ENCODE data around the gene GPT2. TPM values are rescaled to one million over a fixed set of nuclear protein-coding genes. Genes with fewer than 3 reads are reported as not detected.

Gene GPT2
- total RNA-seq, 1 donor from 2014 or later, result 7.9 TPM

- DNase-seq (ENCODE audit: low spot score in 2 of 2), result no peak
- Histone ChIP-seq H3K9me3 (no peaks in the 10 kb centered on the region), H3K36me3 (no peaks in the 10 kb centered on the region), H3K4me3 (no peak overlapping the region), H3K27ac (no peak overlapping the region), H3K4me1 (no peaks in the 10 kb centered on the region), H3K27me3 (no peaks in the 10 kb centered on the region)
- no peak for TF ChIP-seq CTCF (IDR thresholded peaks at IDR 0.05)
- intact Hi-C loops (cut with DNase I), result no loop called here
Measured at GRCh38 chr16:46852130-46852529, 32.0 kb upstream of the GPT2 start.

DNA sequence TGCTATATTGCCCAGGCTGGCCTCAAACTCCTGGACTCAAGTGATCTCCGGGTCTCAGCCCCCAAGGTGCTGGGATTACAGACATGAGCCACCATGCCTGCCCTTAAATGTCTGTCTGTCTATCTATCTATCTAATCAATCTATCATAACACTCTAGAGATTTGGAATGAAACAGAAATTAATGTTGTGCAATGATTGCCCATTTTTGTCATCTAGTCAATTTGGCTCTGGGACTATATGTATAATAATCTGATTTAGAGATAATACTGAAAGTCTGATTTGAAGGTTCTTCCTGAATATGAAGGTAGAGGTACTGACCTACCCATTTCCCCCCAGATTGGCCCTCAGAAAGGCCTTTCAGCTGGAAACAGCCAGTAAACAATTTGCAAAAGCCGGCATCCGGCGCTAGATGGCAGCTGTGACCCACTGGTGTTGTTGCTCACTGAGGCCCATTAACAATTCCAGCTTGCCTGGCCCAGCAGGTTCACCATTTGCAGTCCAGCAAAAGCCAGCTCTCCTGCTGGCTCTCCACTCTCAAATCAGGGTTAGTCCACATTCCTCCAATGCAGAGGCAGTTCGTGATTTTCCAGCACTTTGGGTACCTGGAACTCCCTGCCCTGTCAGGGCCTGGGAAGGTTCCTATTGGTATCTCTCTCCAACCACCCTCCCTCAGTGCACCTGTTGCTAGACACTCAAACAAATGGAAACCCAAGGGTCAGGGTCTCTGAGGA, 30.3 kb upstream of the GPT2 start:
- no peaks in the 10 kb centered on the region for H3K36me3 ChIP-seq
- no peak overlapping the region for H3K4me3 ChIP-seq
- peak; percentile 55 to 87 (median 80) for TF ChIP-seq CTCF (IDR thresholded peaks at IDR 0.05)
- intact Hi-C loops (cut with DNase I), result loop anchor here (1.0 kb wide), 1 partner anchor 55 kb away; no protein-coding TSS in a partner anchor
- H3K27me3 ChIP-seq, result no peaks in the 10 kb centered on the region
- peaks cover 0 to 3% of the 10 kb centered on the region in 2 donors for H3K4me1 ChIP-seq
- H3K9me3 ChIP-seq, result no peaks in the 10 kb centered on the region
- no peak overlapping the region for H3K27ac ChIP-seq
- peak in 1 of 2 donors; percentile 73 for DNase-seq (ENCODE audit: low spot score in 2 of 2)

DNA sequence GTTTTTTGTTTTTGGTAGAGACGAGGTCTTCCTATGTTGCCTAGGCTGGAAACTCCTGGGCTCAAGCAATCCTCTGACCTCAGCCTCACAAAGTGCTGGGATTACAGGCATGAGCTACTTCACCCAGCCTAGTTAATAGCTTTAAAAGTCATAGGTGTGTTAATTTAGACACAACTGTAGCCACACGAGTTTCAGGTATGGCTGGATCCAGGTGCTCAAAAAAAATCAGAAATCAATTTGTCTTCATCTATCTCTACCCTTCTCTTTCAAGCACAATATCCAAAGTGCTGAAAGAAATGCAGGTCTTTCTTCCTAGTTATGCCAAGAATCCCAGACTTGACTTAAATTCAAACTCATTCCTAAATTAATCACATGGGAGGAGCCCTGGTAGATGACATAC, 29.3 kb upstream of the GPT2 start:
- H3K4me3 ChIP-seq, result no peak overlapping the region
- TF ChIP-seq CTCF (IDR thresholded peaks at IDR 0.05), result no peak
- no peak for DNase-seq (ENCODE audit: low spot score in 2 of 2)
- no peaks in the 10 kb centered on the region for H3K27me3 ChIP-seq
- H3K27ac ChIP-seq, result no peak overlapping the region
- intact Hi-C loops (cut with DNase I), result loop anchor here (1.0 kb wide), 1 partner anchor 54 kb away; no protein-coding TSS in a partner anchor
- peaks cover 0 to 3% of the 10 kb centered on the region in 2 donors for H3K4me1 ChIP-seq
- no peaks in the 10 kb centered on the region for H3K9me3 ChIP-seq
- H3K36me3 ChIP-seq, result no peaks in the 10 kb centered on the region

GRCh38 chr16:46855389-46855788, 28.8 kb upstream of the GPT2 start:
- DNase-seq (ENCODE audit: low spot score in 2 of 2), result no peak
- intact Hi-C loops (cut with DNase I), result no loop called here
- Histone ChIP-seq H3K9me3 (no peaks in the 10 kb centered on the region), H3K27me3 (no peaks in the 10 kb centered on the region), H3K36me3 (no peaks in the 10 kb centered on the region), H3K4me3 (no peak overlapping the region), H3K4me1 (peaks cover 0 to 3% of the 10 kb centered on the region in 2 donors), H3K27ac (no peak overlapping the region)
- no peak for TF ChIP-seq CTCF (IDR thresholded peaks at IDR 0.05)

GRCh38 chr16:46857368-46857945, 26.7 kb upstream of the GPT2 start:
- Histone ChIP-seq H3K4me3 (no peak overlapping the region), H3K27ac (peak overlapping the region in 1 of 2 donors; percentile 7), H3K4me1 (peaks cover 0 to 3% of the 10 kb centered on the region in 2 donors), H3K27me3 (no peaks in the 10 kb centered on the region), H3K9me3 (no peaks in the 10 kb centered on the region), H3K36me3 (no peaks in the 10 kb centered on the region)
- TF ChIP-seq CTCF (IDR thresholded peaks at IDR 0.05), result peak in 2 of 3 experiments; percentile 43 to 48
- intact Hi-C loops (cut with DNase I), result loop anchor here (2.0 kb wide), 1 partner anchor 25 kb away; no protein-coding TSS in a partner anchor
- DNase-seq (ENCODE audit: low spot score in 2 of 2), result no peak
